GM21786 (cell line): ENCODE data around the gene BLVRB.

ENCODE experiments used
- ATAC-seq: cut with Tn5 transposase; IDR thresholded peaks from one replicate; pipeline ENCODE4 v1.9.1; 2021; ENCODE audit not compliant: unreplicated experiment

The BLVRB gene

DNA sequence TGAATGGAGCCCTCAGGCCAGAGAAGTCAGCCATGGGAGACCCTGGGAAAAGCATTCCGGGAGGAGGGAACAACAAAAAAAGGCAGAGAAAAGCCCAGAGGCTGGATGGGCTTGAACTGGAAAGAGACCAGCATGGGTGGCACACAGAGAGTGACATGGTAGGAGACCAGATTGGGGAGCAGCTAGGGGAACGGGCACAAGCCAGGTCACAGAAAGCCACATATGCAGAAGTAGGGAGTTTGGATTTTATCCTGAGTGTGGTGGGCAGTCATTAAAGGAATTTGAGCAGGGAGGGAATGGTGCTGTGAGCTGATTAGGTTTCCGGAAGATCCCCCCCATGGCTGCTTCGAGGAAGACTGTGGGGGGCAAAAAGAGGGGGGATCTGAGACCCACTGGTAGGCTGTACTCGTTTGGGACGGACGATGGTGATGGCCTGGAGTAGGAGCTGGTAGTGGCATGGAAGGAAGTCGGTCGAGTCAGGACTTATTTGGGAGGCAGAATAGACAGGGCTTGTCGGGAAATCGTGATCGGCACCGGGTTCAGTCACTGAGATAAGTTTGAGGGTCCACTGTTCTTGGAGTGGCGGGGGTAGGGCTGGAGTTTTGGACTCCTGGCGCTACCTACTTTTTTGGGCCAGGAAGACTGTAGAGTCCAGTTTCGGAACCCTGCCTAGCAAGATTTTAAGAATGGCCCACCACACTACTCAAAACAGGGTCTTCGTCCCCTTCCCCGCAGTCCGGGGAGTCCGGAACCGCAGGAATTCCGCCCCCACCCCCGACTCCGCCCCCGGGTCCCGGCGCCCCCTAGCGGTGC, 40.7 kb downstream of the BLVRB start:
- ATAC-seq = no peak

DNA sequence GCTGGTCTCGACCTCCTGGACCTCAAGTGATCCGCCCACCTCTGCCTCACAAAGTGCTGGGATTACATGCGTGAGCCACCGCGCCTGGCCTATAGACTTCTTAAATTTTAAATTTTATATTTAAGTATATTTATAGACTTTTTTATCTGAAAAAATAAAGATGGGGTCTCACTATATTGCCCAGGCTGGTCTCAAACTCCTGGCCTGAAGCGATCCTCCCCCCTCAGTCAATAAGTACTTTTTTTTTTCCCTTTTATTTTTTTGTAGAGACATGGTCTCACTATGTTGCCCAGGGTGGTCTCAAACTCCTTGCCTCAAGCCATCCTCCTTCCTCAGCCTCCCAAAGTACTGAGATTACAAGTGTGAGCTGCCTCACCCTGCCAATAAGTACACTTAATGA, 41.6 kb downstream of the BLVRB start:
- ATAC-seq = no peak

DNA sequence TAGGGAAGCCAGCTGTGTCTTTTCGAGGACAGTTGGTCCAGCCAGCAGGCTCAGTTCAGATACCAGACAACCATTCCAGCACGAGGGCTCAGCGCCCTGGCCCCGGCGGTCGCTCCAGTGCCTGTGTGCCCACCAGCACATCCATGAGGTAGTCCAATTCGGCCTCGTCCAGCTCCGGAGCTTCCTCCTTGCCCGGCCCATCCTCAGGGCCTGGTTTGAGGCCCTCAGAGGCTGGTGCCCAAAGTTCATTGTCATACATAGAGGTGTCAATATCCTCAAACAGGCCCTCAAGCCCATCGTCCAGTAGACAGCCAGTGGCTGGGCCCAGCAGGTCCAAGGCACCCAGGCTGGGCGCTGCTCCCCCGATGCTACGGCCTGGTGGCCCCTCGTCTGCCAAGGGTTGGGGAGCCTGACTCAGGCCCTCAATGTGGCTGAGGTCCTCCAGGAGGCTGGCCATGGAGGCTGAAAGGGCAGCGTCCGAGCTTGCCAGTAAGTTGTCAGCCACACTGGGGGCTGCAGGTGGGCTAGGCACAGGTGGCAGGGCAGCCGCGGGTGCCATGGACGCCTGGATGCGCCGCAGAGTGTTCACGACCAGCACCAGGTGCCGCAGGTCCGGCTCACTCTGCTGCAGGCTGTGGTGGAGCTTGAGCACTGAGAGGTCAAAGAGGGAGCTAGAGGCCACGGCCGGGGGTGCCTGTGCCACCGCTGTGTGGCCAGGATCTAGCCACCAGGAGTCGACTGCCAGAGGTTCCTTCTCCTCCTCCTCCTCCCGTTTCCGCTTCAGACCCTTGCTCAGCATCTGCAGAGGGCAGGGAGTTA, 42.6 kb downstream of the BLVRB start:
- ATAC-seq = no peak

DNA sequence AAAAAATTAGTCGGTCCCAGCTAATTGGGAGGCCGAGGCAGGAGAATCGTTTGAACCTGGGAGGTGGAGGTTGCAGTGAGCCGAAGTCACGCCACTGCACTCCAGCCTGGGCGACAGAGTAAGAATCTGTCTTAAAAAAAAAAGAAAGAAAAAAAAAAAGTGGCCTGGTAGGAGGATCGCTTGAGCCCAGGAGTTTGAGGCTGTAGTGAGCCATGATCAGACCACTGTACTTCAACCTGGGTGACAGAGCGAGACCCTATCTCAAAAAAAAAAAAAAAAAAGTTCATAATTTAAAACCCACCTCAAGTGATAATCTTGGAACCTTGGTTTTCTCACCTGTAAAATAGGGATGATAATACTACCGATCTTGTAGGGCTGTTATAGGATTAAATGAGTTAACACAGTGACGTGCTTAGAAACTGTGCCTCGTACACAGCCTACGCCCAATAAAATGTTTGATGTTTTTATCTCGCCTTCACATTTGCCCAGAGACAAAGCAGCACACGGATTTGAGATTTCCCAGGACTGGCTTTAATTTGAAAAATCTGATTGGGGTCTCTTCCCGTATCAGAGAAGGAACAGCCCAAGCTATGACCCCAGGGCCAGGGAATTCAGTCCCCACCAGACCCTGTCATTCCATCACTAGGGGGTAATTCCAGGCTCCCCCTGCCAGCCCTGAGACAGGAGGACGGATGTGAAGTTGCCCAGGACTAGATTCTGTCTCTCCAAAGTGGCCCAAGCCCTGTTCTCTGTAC, 43.4 kb downstream of the BLVRB start:
- ATAC-seq = no peak

DNA sequence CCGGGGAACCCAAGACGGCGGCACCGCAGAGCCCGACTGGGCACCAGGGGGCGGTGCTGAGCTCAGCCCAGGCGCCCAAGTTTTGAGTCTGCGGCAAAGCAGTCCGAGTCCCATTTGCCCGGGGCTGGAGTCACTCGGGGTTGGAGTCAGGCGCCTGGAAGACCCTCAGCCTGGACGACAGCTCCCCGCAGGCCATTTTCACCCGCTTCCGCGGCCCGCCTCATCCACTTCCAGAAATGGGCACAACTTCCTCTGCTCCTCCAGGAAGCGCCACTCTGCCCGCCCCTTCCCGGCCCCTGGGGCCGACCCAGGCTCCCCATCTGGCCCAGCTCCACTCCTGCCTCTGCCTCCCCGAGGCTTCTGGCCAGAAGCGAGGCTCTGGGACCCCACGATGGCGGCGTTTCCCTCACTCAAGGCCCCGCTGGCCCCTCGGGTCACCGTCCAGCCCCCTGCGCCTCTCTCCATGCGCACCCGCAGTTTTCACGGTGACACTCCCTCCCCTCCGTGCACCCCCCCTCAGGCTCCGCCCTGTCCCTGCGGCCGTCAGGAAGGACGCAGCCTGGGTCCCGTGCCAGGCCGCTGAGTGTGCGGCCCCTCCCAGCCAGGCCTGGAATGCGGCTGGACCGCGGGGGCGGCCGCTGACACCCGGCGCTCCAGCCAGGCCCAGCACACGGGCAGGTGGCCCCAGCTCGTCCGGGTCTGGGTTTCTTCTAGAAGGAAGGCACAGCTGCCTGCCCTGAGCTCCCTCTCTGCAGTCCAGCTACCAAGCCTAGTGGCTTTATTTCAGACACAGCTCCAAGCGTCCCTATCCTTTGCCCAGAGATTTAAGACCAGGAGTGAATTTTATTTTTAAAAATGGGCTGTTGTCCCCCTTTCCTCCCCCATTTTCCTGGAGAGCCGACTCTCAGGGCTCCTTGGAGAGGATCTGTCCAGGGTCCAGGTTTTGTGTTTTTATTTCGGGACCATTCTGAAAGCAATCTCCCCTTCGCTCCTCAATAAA, 44.5 kb downstream of the BLVRB start:
- ATAC-seq = peak; percentile 35

DNA sequence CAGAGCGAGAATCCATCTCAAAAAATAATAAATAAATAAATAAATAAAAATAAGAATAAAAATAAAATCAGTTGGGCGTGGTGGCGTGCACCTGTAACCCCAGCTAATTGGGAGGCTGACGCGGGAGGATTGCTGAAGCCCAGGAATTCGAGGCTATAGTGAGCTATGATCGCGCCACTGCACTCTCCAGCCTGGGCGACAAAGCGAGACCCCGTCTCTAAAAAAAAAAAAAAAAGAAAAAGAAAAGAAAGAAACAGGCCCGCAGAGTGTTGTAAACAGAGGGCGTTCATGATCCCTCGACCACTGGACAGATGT, 45.1 kb downstream of the BLVRB start:
- no peak for ATAC-seq

DNA sequence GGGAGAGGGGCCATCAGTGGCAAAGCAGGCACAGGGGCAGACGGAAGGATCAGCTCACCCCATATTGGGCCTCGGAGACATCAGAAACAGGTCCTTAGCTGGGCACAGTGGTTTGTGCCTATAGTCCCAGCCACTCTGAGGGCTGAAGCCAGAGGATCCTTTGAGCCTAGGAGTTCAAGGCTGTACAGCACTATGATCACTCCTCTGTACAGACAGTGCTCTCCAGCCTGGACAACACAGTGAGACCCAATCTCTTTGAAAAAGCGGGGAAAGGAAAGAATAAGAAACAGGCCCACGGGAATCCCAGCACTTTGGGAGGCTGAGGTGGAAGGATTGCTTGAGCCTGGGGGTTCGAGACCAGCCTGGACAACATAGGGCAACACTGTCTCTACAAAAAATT, 45.8 kb downstream of the BLVRB start:
- ATAC-seq = no peak

DNA sequence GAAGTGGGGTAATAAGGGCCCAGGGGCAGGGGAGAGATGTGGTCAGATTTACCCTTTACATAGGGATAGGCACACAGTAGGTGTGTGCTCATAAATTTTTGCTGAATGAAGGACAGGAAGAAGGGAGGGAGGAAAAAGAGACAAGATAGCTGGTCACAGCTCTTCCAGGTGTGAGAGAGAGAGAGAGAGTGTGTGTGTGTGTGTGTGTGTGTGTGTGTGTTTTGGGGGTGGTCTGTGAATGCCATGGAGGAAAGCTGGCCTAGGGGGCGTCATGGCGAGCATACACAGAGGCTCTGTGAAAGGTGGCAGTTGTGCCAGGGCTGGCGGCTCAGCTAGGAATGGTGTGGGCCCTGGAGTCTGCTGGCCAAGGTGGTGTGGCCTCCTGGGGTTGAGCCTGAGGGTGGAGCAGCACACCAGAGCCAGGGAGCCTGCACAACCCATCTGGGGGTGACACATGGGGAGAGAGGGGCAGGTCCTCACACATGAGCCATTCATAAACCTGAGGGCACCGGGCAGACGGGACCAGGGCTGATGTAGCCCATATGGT, 46.4 kb downstream of the BLVRB start:
- no peak for ATAC-seq

DNA sequence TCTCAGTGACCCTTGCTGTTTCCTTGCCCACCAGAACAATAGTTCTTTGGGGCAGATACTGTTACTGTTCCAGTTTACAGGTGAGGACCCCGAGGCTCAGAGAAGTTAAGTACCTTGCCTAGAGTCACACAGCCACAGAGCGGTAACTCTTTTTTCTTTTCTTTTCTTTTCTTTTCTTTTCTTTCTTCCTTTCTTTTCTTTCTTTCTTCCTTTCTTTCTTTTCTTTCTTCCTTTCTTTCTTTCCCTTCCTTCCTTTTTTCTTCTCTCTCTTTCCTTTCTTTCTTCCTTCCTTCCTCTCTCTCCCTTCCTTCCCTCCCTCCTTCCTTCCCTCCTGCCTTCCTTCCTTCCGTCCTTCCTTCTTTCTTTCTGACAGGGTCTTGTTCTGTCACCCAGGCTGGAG, 47.5 kb downstream of the BLVRB start:
- ATAC-seq = no peak

DNA sequence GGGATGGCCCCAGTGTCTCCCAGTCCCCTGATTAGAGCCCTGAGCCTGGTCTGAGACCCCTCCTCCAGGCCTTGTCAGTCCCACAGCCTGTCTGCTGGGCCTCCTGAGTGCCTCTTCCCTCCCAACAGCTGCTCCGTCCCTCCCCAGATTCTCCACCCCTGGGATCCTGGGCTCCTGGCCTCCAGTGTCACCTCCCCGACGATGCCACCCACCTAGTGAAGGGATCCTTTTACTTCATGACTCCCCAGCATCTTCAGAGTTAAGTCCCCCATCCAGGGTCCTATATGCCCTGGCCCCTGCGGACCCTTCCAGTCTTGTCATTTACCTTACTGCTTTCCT, 47.9 kb downstream of the BLVRB start:
- no peak for ATAC-seq

DNA sequence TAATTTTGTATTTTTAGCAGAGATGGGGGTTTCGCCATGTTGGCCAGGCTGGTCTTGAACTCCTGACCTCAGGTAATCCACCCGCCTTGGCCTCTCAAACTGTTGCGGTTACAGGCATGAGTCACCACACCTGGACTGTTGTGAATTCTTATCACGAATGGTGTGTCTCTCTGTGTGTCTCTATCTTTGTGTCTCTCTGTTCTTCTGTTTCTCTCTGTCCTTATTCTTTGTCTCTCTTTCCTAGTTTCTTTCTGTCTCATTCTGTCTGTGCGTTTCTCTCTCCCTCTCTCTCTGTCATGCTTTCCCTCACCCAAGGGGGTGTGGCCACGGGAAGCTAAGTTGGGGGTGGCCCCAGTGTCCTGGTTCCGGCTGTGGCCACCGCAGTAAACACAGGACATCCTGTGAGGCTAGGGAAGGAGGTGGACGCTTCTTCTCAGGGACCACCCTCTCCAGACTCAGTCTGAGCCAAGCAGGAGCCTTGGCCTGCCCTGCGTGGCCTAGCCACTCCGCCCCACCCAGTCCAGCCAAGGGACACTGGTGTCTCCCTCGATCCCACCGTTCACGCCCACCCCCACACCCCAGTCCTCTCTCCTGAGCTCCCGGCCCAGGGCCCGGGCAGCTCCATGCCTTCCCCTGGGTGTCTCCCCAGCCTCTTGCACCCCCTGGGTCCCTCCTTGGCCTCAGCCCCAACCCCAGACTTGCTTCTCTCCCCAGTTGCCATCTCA, 48.5 kb downstream of the BLVRB start:
- ATAC-seq = no peak

DNA sequence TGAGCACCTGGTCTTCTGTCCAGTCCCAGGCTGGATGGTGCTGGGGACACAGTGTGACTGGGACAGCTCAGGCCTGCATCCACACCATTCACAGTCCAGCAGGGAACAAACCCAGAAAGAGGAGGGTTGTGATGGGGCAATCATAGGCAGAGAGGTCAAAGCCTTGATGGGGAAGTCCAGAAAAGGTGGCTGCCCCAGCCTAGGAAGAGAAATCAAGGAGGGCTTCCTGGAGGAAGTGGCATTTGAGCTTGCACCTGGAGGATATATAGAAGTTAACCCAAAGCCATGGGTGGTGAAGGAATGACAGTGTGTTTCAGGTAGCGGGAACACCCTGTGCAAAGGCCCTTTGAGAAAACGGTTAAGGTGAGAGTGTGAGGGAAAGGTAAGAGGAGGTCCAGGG, 49.8 kb downstream of the BLVRB start:
- no peak for ATAC-seq

DNA sequence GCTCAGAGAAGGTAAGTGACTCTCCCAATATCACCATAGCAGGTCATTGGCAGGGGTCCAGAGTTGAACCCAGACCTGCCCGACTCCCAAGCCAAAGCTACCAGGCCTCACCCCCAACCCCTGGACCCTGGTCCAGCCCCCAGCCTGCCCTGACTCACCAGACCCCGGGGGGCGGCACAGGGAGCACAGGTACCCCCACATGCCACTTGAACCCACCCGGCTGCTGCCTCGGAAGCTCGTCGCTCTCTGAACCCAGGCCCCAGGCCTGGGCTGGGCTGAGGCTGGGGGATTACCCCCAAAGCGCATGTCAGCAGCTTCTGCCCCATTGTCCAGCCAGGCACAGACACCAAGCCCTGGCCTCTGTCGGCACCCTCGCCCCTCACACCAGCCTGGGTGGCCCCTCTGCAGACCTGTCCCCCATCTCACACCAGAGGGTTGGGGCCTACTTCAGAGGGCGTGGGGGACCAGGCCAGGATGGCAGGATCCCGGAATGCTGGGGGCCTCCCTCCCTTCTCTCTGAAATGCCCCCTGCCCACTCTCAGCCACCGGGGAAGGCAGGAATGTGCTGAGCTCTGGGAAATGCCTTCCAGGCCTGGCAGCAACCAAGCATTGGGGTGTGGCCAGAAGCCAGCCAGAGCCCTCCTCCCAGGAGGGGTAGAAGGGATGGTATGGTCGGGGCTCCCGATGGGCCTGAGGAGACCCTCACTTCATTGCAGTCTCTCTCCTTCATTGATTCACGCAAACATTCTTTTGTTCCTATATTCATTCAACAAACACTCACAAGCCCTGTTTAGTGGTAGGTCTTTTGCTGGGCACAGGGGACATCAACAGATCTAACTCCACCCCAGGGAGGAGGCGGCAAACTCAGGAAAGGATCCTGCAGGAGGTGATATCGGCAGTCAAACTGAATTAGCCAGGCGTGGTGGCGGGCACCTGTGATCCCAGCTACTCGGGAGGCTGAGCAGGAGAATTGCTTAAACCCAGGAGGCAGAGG, 50.7 kb downstream of the BLVRB start:
- no peak for ATAC-seq

DNA sequence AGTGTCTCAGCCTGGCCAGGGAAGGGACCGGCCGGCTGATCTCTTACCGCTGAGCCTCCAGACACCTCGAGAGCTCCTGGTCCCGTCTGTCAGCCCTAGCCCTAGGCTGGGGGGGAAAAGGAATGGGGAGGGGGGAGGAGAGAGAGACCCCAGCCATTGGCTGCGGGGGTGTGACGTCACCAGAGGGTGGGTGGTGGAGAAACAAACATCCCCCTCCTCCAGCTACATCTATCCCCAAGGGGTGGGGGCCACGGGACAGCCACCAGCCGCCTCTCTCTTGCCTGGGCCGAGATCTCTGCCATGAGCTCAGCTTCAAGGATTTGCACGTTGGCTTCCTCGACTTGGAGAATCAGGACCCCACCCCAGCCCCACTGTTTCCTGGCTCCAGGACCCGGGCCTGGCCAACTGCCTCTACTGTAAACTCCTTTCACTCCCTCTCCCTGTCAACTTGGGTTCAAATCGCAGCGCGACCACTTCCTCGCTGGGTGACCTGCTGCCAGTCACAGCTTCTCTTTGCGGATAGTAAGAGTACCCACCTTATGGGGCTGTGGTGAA, 52.2 kb downstream of the BLVRB start, which contains the start of gene PRX:
PRX (minus strand) TSS at position 88 of the 555 bp plus-strand sequence. CDS start 5,446 bp downstream, outside the sequence.
- no peak for ATAC-seq

DNA sequence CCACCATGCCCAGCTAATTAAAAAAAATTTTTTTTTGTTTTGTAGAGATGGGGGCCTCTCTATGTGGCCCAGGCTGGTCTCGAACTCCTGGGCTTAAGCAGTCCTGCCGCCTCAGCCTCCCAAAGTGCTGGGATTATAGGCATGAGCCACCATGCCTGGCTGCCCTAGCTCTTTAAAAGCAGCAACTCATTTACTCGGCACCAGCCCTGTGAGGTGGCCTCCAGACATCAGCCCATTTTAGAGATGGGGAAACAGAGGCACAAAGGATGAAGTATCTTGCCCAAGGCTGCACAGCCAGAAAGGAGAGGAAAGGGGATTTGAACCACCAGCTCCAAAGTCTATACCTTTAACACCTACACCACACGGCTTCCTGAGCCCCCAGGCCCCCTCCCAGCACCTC, 52.7 kb downstream of the BLVRB start:
- ATAC-seq = no peak

DNA sequence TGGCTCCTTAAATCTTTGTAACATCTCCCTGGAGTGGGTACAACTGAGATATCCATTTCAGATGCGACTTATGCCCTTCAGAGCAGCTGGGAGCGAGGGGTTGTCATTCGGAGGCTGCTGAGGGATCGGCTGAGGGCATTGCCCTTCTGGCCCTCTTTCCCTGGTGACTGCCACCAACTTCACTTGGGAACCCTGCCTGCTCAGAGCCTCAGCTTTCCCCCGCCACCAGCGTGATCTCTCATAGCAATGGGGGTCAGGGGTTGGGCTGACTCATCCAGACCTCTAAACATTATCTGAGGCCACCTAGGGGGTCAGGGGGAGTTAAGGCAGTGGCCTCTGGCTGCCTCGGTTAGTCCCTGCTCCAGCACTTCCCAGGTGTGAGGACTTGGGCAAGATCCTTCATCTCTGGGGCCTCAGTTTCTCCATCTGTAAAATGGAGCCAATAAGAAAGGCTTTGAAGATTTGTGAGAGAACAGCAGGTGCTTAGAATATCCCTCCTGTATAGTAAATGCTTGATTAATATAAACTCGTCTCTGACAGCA, 53.5 kb downstream of the BLVRB start:
- ATAC-seq = no peak

DNA sequence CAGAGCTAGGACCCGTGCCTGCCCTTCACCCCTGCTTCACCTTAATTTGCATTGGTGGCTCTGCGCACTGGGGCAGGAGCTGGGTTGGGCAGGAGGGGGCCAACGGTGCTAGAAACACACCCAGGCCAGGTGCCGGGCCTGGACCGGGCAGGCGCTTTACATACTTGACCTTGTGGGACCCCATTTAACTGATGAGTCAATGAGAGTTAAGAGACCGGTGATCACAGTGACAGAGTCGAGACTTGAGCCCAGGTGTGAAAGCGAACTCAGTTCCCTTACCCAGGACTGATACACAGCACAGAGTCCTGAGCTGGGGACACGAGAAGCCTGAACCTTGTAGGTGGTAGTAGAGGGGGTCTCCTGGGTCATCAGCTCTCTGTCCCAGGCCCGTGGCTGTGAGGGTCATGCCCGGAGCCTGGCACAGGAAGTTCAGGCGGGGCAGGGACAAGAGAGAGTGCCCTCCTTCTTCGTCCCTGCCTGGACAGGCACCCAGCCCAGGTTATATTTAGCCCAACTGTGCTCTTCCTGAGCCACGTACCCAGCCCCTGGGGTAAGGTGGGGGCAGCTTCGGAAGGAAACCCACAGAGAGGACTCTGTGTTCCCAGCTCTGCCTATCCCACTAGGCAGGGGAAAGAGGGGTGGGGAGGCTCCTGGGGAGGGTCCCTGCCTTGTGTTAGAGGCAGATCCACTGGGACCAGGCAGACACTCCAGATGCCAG, 54.3 kb downstream of the BLVRB start:
- ATAC-seq = no peak
